Left lung (tissue), 10 donors: ENCODE results near the gene MITD1. TPM values are rescaled to one million over a fixed set of nuclear protein-coding genes. Genes with fewer than 3 reads are reported as not detected.
"Not testable (repeated sequence)": the region's sequence is repeated elsewhere in the genome, so short reads cannot be mapped to it uniquely, and the experiment has no call there.

Experiments used
- ATAC-seq: fragments of 200-7000 bp; cut with Tn5 transposase; one replicate; pipeline ENCODE4 v1.9.1; 2020; ENCODE audit warnings: moderate library complexity
- DNase-seq, 4 donors: peaks; one replicate each; pipeline ENCODE4 v3.0.0-alpha.2; 2013 to 2020
- H3K27ac ChIP-seq, 2 donors: fragments of 200-600 bp; sonication (generic) in 1 of 2; one replicate each; pipeline versions ENCODE4 v1.5.0 to v1.8.0; 2020 to 2021
- H3K27me3 ChIP-seq, 2 donors: fragments of 200-600 bp; sonication (generic) in 1 of 2; one replicate each; pipeline versions ENCODE4 v1.5.0 to v1.8.0; 2020 to 2021
- H3K36me3 ChIP-seq, 2 donors: fragments of 200-600 bp; sonication (generic) in 1 of 2; one replicate each; pipeline versions ENCODE4 v1.5.0 to v1.8.0; 2020 to 2021
- H3K4me1 ChIP-seq, 2 donors: fragments of 200-600 bp; one replicate each; pipeline ENCODE4 v1.8.0; 2021
- H3K4me3 ChIP-seq, 2 donors: fragments of 200-600 bp; sonication (generic) in 1 of 2; one replicate each; pipeline versions ENCODE4 v1.5.0 to v1.8.0; 2020 to 2021; ENCODE audit warnings: mild to moderate bottlenecking in 1 of 2
- H3K9me3 ChIP-seq, 2 donors: fragments of 200-600 bp; sonication (generic) in 1 of 2; one replicate each; pipeline versions ENCODE4 v1.5.0 to v1.8.0; 2020 to 2021
- intact Hi-C, 2 donors: fragments of 100-400 bp; cut with DNase I; formaldehyde crosslinking; loops; one replicate each; pipeline versions ENCODE4 v1.11.2 to v1.14.2; 2022
- polyA plus RNA-seq, 6 donors: library from polyadenylated mRNA; unstranded; fragments of 120-200 nt; gene quantifications; one replicate each; pipeline ENCODE4 v1.2.1, GENCODE V29; 2013; ENCODE audit not compliant: insufficient read length in 6 of 6
- total RNA-seq, 2 donors: library from RNA; stranded (reverse); fragmentation: NEBNext Ultra II Directional; extraction: Animal tissue kit (Norgen Biotek cat#: 25700); gene quantifications; one replicate each; pipeline ENCODE4 v1.2.1, GENCODE V29; 2021
- TF ChIP-seq, protein P1 (sequence below), 2 donors: fragments of 200-600 bp; sonication (generic) in 1 of 2; IDR thresholded peaks; one replicate each; pipeline versions ENCODE4 v1.5.0 to v1.8.0; 2021; ENCODE audit warnings: antibody characterized with exemption in 2 of 2
- donor health status: DM: no; HTN: yes; CAD: no.
- donor health status: DM: no; HTN: no; CAD: no.

MITD1 gene
- total and polyA plus RNA-seq, 8 donors, result 20.1 to 62.7 (median 46.4) TPM

- no peaks in the 10 kb centered on the region for H3K4me1 ChIP-seq
- DNase-seq (no peak), ATAC-seq (no peak)
- intact Hi-C loops, result no loop called here
- peaks cover 0 to 8% of the 10 kb centered on the region in 2 donors for H3K9me3 ChIP-seq
- peaks cover 0 to 16% of the 10 kb centered on the region in 2 donors for H3K36me3 ChIP-seq
- no peak overlapping the region for H3K27ac ChIP-seq
- no peak overlapping the region for H3K4me3 ChIP-seq
- no peaks in the 10 kb centered on the region for H3K27me3 ChIP-seq
- TF ChIP-seq, protein P1, sequence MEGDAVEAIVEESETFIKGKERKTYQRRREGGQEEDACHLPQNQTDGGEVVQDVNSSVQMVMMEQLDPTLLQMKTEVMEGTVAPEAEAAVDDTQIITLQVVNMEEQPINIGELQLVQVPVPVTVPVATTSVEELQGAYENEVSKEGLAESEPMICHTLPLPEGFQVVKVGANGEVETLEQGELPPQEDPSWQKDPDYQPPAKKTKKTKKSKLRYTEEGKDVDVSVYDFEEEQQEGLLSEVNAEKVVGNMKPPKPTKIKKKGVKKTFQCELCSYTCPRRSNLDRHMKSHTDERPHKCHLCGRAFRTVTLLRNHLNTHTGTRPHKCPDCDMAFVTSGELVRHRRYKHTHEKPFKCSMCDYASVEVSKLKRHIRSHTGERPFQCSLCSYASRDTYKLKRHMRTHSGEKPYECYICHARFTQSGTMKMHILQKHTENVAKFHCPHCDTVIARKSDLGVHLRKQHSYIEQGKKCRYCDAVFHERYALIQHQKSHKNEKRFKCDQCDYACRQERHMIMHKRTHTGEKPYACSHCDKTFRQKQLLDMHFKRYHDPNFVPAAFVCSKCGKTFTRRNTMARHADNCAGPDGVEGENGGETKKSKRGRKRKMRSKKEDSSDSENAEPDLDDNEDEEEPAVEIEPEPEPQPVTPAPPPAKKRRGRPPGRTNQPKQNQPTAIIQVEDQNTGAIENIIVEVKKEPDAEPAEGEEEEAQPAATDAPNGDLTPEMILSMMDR (IDR thresholded peaks at IDR 0.05), result no peak
These were observed 21.3 kb upstream of the MITD1 start for GRCh38 chr2:99201959-99202678.

DNA sequence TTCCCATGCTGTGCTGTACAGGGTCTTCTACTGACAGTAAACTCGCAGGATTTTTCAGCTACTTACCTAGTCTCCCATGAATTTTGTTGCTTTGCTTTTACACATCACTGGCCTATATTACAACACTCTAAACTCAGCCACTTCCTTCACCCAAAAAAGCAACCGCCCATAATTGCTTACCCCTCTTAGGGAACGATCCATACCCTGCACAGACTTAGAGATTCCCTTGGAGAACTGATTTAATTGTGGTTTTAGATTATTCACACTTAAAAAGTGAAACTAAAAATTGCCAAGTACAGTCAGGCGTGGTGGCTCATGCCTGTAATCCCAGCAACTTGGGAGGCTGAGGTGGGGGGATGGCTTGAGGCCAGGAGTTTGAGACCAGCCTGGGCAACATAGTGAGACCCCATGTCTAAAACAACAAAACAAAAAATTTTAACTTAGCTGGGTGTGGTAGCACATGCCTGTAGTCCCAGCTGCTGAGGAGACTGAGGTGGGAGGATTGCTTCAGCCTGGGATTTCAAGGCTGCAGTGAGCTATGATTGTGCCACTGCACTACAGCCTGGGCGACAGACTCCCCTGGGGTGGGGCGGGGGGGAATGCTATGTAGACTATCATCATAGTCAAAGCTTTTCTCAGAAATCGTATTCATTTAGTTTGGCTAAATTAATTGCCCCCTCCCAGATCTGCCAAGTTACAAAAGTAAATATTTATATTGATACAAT lies 19.4 kb upstream of the MITD1 start:
- TF ChIP-seq, protein P1 (IDR thresholded peaks at IDR 0.05), result no peak
- H3K27me3 ChIP-seq, result no peaks in the 10 kb centered on the region
- DNase-seq (no peak), ATAC-seq (no peak)
- intact Hi-C loops, result no loop called here
- H3K27ac ChIP-seq, result no peak overlapping the region
- H3K4me3 ChIP-seq, result no peak overlapping the region
- H3K4me1 ChIP-seq, result no peaks in the 10 kb centered on the region
- no peaks in the 10 kb centered on the region for H3K9me3 ChIP-seq
- peaks cover 0 to 35% of the 10 kb centered on the region in 2 donors for H3K36me3 ChIP-seq

DNA sequence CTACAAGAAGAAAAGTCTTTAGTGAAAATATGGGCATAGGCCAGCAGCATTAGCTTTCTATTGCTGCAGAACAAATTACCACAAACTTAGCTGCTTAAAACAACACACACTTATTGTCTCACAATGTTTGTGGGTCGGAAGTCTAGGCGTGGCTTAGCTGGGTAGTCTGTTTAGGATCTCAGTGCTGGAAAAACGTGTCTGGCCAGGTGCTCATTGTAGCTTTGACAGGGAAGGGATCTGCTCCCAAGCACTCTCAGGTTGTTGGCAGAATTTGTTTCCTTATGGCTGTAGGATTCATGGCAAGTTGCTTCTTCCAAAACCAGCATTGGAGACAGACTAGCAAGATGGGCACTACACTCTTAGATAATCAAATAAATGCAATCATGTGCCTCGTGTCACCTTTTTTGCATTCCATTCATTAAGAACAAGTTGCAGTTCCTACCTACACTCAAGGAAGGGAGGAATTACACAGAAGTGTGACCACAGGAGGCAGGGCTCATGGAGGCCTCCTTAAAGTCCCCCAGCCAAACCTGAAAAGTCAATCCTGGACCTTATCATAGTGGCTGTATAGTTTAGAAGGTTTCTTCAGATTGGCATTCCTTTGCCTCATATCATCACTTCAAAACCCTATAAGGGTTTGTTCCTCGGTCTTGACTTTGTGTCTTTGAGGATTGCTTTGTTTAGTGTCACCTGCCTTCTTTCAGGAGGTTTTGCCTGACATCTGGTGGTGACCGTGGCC lies 17.4 kb upstream of the MITD1 start:
- peak in 1 of 4 donors; percentile 22 for DNase-seq
- no peak overlapping the region for H3K27ac ChIP-seq

DNA sequence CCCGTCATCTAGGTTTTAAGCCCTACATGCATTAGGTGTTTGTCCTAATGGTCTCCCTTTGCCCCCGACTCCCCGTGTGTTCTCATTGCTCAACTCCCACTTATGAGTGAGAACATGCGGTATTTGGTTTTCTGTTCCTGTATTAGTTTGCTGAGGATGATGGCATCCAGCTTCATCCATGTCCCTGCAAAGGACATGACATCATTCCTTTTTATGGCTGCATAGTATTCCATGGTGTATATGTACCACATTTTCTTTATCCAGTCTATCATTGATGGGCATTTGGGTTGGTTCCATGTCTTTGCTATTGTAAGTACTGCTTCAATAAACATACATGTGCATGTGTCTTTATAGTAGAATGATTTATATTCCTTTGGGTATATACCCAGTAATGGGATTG lies 11.5 kb upstream of the MITD1 start:
- intact Hi-C loops, H3K9me3 ChIP-seq, H3K27me3 ChIP-seq, DNase-seq, H3K27ac ChIP-seq, H3K4me1 ChIP-seq, H3K4me3 ChIP-seq, ATAC-seq: not testable (repeated sequence)
- H3K36me3 ChIP-seq, result peaks cover 0 to 88% of the 10 kb centered on the region in 2 donors

More for the DNA sequence above, 17.4 kb upstream of the MITD1 start:
- intact Hi-C loops, result no loop called here
- no peaks in the 10 kb centered on the region for H3K4me1 ChIP-seq
- TF ChIP-seq, protein P1 (IDR thresholded peaks at IDR 0.05), result no peak
- H3K36me3 ChIP-seq, result peaks cover 0 to 49% of the 10 kb centered on the region in 2 donors
- H3K27me3 ChIP-seq, result no peaks in the 10 kb centered on the region
- H3K4me3 ChIP-seq, result no peak overlapping the region
- no peaks in the 10 kb centered on the region for H3K9me3 ChIP-seq
- ATAC-seq, result peak; percentile 83

DNA sequence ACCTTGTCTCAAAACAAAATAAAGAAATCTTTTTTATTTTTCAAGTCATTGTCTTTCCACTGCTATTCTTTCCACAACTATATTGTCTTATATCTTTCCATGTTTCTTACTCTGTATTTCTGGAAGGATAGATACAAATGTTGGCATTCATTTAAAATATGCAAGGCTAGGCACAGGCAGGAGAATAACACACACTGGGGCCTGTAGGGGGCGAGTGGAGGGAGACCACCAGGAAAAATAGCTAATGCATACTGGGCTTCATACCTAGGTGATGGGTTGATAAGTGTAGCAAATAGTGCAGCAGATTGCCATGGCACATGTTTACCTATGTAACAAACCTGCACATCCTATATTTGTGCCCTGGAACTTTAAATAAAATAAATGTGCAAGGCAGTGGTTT lies 9.7 kb upstream of the MITD1 start:
- Histone ChIP-seq H3K27me3 (no peaks in the 10 kb centered on the region), H3K4me3 (no peak overlapping the region), H3K36me3 (peaks cover 0 to 83% of the 10 kb centered on the region in 2 donors), H3K4me1 (no peaks in the 10 kb centered on the region), H3K27ac (no peak overlapping the region), H3K9me3 (no peaks in the 10 kb centered on the region)
- ATAC-seq, result no peak
- intact Hi-C loops, result no loop called here
- TF ChIP-seq, protein P1 (IDR thresholded peaks at IDR 0.05), result no peak
- no peak for DNase-seq
